ENCODE data around the gene ASF1B.

Gene ASF1B

DNA sequence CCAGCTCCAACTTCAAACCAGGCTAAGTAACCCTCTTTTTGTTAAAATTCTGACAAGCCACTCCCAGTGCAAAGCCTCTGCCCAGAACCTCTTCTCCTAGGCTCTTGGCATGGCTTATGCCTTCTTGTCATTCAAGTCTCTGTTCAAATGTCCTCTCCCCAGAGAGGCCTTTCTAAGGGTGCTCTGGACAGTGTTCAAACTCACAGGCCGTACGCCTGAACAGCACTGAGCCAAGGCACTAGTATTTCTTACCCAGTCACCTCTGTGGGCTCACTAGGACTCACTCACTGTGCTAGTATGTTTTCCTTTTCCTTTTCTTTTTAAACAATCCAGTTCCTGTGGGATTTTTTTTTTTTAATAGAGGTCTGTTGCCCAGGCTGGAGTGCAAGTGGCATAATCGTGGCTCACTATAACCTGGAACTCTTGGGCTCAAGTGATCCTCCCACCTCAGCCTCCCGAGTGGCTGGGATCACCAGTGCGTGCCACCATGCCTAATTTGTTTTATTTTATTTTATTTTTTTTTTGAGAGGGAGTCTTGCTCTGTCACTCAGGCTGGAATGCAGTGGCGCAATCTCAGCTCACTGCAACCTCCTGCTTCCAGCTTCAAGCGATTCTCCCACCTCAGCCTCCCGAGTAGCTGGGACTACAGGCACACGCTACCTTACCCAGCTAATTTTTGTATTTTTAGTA is 2.3 kb upstream of the ASF1B start:
- no peak for DNase-seq (ENCODE audit: low read depth in 2 of 2)

DNA sequence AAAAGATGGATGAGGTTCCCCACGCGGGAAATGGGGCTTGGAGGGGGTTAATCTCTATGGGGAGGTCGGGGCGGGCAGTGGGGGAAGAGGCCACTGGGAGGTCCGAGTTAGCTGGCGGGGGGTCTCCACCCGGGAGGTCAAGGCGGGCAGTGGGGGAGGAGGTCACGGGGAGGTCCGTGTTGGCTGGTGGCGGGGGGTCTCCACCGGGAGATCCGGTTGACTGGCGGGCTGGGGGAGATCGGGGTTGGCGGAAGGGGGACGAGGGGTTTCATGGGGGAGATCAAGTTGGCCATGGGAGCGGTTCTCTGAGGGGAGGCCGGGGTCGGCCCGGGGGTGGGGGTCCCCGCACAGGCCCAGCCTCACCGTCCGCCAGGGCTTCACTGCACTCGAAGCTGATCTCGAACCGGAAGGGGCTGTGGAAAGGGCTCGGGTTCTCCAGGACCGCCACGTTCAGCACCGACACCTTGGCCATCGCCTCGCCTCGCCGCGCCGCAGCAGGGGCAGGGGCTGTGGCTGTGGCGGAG is 342 bp downstream of the ASF1B start:
- DNase-seq (ENCODE audit: low read depth in 2 of 2): no peak

DNA sequence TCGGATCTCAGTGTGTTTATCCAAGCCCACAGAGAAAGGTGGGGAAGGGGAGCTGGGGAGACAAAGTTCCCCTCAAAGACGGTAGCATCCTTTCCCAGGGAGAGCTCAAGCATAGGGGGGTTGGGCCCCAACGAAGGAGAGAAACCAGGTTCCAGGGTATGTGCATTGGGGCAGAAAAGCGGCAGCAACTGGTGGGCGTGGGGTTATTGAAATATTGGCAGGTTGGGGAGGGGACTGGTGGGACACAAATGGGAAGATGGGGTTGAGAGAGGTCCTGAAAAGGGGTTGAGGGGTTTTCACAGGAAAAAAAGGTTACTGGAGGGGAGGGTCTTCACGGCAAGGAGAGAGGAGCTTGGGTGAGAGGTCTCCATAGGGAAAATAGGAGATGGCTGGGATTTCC is 1.0 kb downstream of the ASF1B start:
- DNase-seq (ENCODE audit: low read depth in 2 of 2): no peak

GRCh38 chr19:14127929-14128509 is 8.4 kb downstream of the ASF1B start:
- no peak for DNase-seq (ENCODE audit: low read depth in 2 of 2)

GRCh38 chr19:14127176-14127575 is 9.2 kb downstream of the ASF1B start:
- no peak for DNase-seq (ENCODE audit: low read depth in 2 of 2)

- DNase-seq (ENCODE audit: low read depth in 2 of 2): no peak
Measured at GRCh38 chr19:14122924-14123323, 13.5 kb downstream of the ASF1B start.

GRCh38 chr19:14120497-14120780 is 15.9 kb downstream of the ASF1B start:
- no peak for DNase-seq (ENCODE audit: low read depth in 2 of 2)

DNA sequence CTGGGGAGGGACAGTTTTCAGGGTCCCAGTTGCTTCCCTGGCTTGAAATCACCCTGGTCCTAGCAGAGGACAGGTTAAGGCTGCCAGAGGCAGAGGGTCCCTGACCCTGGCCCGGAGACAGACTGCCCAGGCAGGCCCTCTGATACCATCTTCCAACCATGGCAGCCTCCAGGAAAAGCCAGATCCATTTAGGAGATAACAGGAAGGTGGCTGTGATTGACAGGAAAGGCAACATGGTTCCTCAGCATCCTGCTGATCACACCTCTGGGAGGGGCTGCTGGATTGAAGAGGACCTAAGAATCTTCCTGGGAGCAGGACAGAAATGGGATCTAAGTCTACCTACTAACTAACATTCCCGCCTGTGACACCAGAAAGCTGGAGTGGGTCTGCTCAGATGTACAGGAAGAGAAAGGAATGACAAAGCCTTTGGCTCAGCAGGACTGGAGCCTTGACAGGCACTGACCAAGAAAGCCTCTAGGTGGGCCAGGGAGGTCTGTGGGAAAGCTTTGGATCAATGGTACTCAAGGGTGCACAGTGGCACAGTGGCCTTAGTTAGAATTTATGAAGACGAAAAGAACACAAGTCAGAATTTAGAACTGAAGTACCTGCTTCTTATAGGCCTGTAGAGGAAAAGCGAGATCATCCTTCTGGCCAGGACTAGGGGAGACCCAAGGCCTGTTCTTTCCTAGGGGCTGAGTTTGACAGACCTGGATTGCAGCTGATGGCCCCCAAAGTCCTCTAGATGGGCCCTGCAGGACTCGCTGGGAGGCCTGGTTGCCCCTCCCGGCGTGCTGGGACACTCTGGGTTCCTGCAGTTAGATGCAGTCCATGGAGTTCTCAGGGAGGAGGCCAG is 16.5 kb downstream of the ASF1B start:
- no peak for DNase-seq (ENCODE audit: low read depth in 2 of 2)

GRCh38 chr19:14119146-14119545 is 17.2 kb downstream of the ASF1B start:
- DNase-seq (ENCODE audit: low read depth in 2 of 2): no peak

- DNase-seq (ENCODE audit: low read depth in 2 of 2): no peak
Measured at GRCh38 chr19:14118165-14119051, 18.0 kb downstream of the ASF1B start.

- peak; percentile 94 to 98 for DNase-seq (ENCODE audit: low read depth in 2 of 2)
Measured at GRCh38 chr19:14117668-14118164, 18.7 kb downstream of the ASF1B start, which contains the start of gene PRKACA. TSS of gene PRKACA (minus strand) at chr19:14117762. CDS start at chr19:14117547, 215 bp downstream.

- DNase-seq (ENCODE audit: low read depth in 2 of 2): no peak
Measured at GRCh38 chr19:14116918-14117578, 19.3 kb downstream of the ASF1B start.

- DNase-seq (ENCODE audit: low read depth in 2 of 2): no peak
Measured at GRCh38 chr19:14116525-14116917, 19.9 kb downstream of the ASF1B start.

- no peak for DNase-seq (ENCODE audit: low read depth in 2 of 2)
Measured at GRCh38 chr19:14115756-14116155, 20.6 kb downstream of the ASF1B start.

DNA sequence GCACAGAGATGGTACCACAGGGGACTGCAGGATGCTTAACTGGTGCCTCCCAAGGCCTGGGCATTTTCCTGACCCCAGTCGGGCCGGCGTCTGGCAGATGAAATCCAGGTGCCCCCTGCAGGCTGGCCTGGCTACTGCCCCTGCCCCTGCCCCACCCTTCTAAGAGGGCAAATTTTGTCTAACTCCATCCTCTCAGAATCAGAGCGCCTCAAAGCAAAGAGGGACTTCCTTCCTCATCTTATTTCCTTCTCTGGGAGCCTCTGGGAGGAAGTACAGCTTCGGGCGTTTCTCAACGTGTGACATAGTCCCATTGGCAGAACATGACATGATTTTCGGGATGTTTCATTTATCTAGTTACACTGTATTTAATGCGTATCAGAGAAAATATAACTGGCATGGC is 21.5 kb downstream of the ASF1B start:
- DNase-seq (ENCODE audit: low read depth in 2 of 2): no peak

DNA sequence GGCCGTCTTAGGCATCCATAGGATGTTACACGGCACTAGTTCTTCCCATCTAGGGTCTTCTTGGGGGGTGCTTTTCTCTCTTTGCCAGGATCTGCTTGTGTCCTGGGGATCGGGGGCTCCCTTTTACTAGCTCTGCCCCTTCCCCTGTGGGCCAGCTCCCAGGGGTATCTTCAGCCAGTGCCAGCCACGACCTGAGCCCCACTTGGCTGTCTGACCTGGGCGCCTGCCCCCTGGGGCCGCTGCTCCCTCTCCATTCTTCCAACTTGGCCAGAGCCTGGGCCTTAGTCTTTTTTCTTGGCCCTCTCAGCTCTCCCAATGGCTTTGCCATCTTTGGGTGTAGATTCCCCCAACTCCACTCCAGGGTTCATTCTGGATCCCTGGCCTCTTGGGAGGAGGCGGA is 21.9 kb downstream of the ASF1B start:
- no peak for DNase-seq (ENCODE audit: low read depth in 2 of 2)

GRCh38 chr19:14113762-14114414 is 22.5 kb downstream of the ASF1B start:
- no peak for DNase-seq (ENCODE audit: low read depth in 2 of 2)

GRCh38 chr19:14112809-14113385 is 23.5 kb downstream of the ASF1B start:
- no peak for DNase-seq (ENCODE audit: low read depth in 2 of 2)

GRCh38 chr19:14112051-14112808 is 24.2 kb downstream of the ASF1B start:
- no peak for DNase-seq (ENCODE audit: low read depth in 2 of 2)
